Stomach (tissue), 9 donors: ENCODE measurements around the gene FKBP1B. TPM values are rescaled to one million over a fixed set of nuclear protein-coding genes. Genes with fewer than 3 reads are reported as not detected.

ENCODE experiments used
- DNase-seq, 2 donors: peaks; one replicate each; pipeline versions ENCODE4 v3.0.0 to v3.0.0-alpha.2; 2013 to 2019
- H3K27ac ChIP-seq, 5 donors: fragments of 200-600 bp in 4 of 5; sonication (generic) in 4 of 5; one replicate each; pipeline ENCODE4 v1.5.1; 2013 to 2019; ENCODE audit warnings: mild to moderate bottlenecking in 1 of 5, moderate library complexity in 1 of 5
- H3K27me3 ChIP-seq, 3 donors: fragments of 200-600 bp; sonication (generic); one replicate each; pipeline ENCODE4 v1.5.1; 2017 to 2019; ENCODE audit warnings: mixed run types in 1 of 3
- H3K36me3 ChIP-seq, 4 donors: fragments of 200-600 bp; sonication (generic); 1 replicate in 3 of 4; 2 replicates in 1 of 4; pipeline ENCODE4 v1.5.1; 2016 to 2019
- H3K4me1 ChIP-seq, 4 donors: fragments of 200-600 bp; sonication (generic); one replicate each; pipeline ENCODE4 v1.5.1; 2016 to 2019
- H3K4me3 ChIP-seq, 4 donors: fragments of 200-600 bp; sonication (generic) in 3 of 4; one replicate each; pipeline ENCODE4 v1.5.1; 2016 to 2019; ENCODE audit warnings: mild to moderate bottlenecking in 1 of 4
- H3K9me3 ChIP-seq, 4 donors: fragments of 200-600 bp; sonication (generic); one replicate each; pipeline ENCODE4 v1.5.1; 2016 to 2019
- CTCF ChIP-seq, 7 experiments: fragments of 450-650 bp in 4 of 7; fragments of 200-600 bp in 3 of 7; sonication (generic) in 3 of 7; IDR thresholded peaks; one replicate each; pipeline ENCODE4 v1.5.1; 2016 to 2019; ENCODE audit warnings: antibody characterized with exemption in 7 of 7, control low read depth in 2 of 7, mild to moderate bottlenecking in 1 of 7
- EP300 ChIP-seq: sonication (generic); formaldehyde crosslinking; IDR thresholded peaks from one replicate; pipeline ENCODE4 v1.6.1; 2017; ENCODE audit warnings: antibody characterized with exemption
- POLR2A ChIP-seq, 4 donors: fragments of 450-650 bp; IDR thresholded peaks; one replicate each; pipeline ENCODE4 v1.6.1; 2016; ENCODE audit warnings: antibody characterized with exemption in 4 of 4, control low read depth in 2 of 4, mild to moderate bottlenecking in 1 of 4, moderate library complexity in 1 of 4
- POLR2AphosphoS5 ChIP-seq, 3 donors: sonication (generic); formaldehyde crosslinking; IDR thresholded peaks; one replicate each; pipeline ENCODE4 v1.6.1; 2016; ENCODE audit warnings: antibody characterized with exemption in 3 of 3
- WGBS, 5 donors: extraction: QIAGEN DNeasy Blood & Tissue Kit in 3 of 5; methylation state at CpG; one replicate each; pipeline versions ENCODE4 v1.1.5 to v1.1.7; 2013 to 2018; 5-methylcytosine and 5-hydroxymethylcytosine counted together
- intact Hi-C: fragments of 100-400 bp; cut with DNase I; formaldehyde crosslinking; loops from one replicate; pipeline ENCODE4 v1.15.1; 2023; ENCODE audit warnings: low total_unique reads
- polyA plus RNA-seq, 3 donors: library from polyadenylated mRNA; stranded (reverse); fragments of 200-250 nt; gene quantifications; one replicate each; pipeline ENCODE4 v1.2.3, GENCODE V29; 2013
- total RNA-seq, 5 donors: library from RNA; depleted of rRNA; stranded (reverse); fragments of >200 nt; gene quantifications; one replicate each; pipeline versions ENCODE4 v1.1.0 to v1.2.3, GENCODE V29; 2014 to 2016
- donor health status: healthy with polysubstance abuse.
- donor health status: Bipolar disorder and iron deficiency.
- donor health status: healthy.

FKBP1B gene
- total and polyA plus RNA-seq, 8 donors, result 1.3 to 34.3 (median 13.6) TPM; not detected in 1

- intact Hi-C loops, result no loop called here
- 70 to 86% (median 80%) methylated on average over 8 of the region's 8 CpGs for WGBS, 5 donors
- H3K27me3 ChIP-seq, result peaks cover 0 to 2% (median 0%) of the 10 kb centered on the region in 3 donors
- DNase-seq, result no peak
- no peaks in the 10 kb centered on the region for H3K9me3 ChIP-seq
- H3K4me1 ChIP-seq, result no peaks in the 10 kb centered on the region
- no peak for TF ChIP-seq EP300
- TF ChIP-seq CTCF (IDR thresholded peaks at IDR 0.05), result no peak
- no peak for TF ChIP-seq POLR2AphosphoS5 (IDR thresholded peaks at IDR 0.05)
- TF ChIP-seq POLR2A (IDR thresholded peaks at IDR 0.05), result no peak
- no peak overlapping the region for H3K27ac ChIP-seq
- no peak overlapping the region for H3K4me3 ChIP-seq
- H3K36me3 ChIP-seq, result peaks cover 0 to 10% (median 6%) of the 10 kb centered on the region in 4 donors
Observed at GRCh38 chr2:24017711-24018110, 31.8 kb upstream of the FKBP1B start.

DNA sequence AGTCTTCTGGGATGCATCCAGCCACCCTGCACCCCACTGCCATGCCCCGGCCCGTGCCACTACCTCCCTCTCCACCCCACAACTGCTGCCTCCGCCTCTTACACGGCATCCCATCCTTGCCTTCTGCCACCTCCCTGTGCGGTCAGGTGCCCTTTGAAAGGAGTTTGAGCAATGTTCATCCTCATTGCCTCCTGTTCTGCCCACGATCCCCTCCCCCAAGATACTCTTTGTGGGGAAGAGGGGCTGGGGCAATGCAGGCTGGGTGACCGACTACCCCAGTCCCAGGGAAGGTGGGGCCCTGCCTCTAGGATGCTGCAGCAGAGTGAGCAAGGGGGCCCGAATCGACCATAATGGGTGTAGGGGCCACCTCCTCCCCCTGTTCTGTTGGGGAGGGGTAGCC lies 31.3 kb upstream of the FKBP1B start:
- no peak for DNase-seq
- Histone ChIP-seq H3K4me3 (no peak overlapping the region), H3K36me3 (peaks cover 0 to 15% (median 11%) of the 10 kb centered on the region in 4 donors), H3K27ac (no peak overlapping the region), H3K9me3 (no peaks in the 10 kb centered on the region), H3K27me3 (no peaks in the 10 kb centered on the region), H3K4me1 (no peaks in the 10 kb centered on the region)
- WGBS, 5 donors, result 80 to 88% (median 85%) methylated on average over 9 of the region's 9 CpGs
- intact Hi-C loops, result no loop called here
- TF ChIP-seq POLR2AphosphoS5 (IDR thresholded peaks at IDR 0.05), result no peak
- no peak for TF ChIP-seq CTCF (IDR thresholded peaks at IDR 0.05)
- no peak for TF ChIP-seq POLR2A (IDR thresholded peaks at IDR 0.05)
- no peak for TF ChIP-seq EP300

DNA sequence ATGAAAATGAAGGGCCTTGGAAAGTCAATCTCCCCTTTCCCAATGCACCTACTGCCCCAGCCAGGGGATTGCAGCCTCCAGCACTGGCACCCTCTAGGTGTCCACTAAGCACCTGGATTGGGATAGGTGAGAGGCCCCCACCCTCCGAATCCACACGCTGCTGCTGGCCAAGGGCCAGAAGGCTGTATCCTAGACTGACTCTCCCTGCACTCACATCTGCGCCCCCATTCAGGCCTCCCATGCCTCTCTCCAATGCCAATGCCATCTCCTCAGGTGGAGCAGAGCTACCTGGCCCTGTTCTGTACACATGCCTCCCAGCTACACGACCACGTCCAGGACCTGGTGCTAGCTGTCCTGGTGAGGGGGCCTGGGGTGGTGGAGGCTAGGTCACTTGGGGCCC lies 29.8 kb upstream of the FKBP1B start:
- no peak for DNase-seq
- no peaks in the 10 kb centered on the region for H3K4me1 ChIP-seq
- TF ChIP-seq CTCF (IDR thresholded peaks at IDR 0.05) (no peak), POLR2A (IDR thresholded peaks at IDR 0.05) (no peak), EP300 (no peak), POLR2AphosphoS5 (IDR thresholded peaks at IDR 0.05) (no peak)
- peaks cover 3 to 30% (median 25%) of the 10 kb centered on the region in 4 donors for H3K36me3 ChIP-seq
- no peaks in the 10 kb centered on the region for H3K9me3 ChIP-seq
- WGBS, 5 donors, result 74 to 82% (median 76%) methylated on average over 5 of the region's 5 CpGs
- no peaks in the 10 kb centered on the region for H3K27me3 ChIP-seq
- H3K27ac ChIP-seq, result no peak overlapping the region
- intact Hi-C loops, result no loop called here
- H3K4me3 ChIP-seq, result no peak overlapping the region

DNA sequence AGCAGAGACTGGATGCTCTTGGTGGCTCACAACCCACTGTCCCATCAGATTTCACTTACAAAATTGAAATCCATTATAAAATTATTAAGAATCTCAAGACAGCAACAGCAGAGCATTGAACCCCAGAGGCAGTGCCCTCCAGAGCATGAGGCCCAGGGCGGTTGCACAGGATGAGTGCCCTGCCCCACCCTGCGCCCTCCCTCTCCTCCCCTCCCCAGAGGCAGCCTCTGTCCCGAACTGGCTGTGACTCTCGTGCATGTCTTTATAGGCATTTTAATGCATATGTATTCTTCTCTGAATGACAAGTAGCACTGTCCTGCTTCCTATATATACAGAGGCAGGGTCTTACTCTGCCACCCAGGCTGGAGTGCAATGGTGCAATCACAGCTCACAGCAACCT lies 29.3 kb upstream of the FKBP1B start:
- H3K36me3 ChIP-seq, result peaks cover 3 to 35% (median 30%) of the 10 kb centered on the region in 4 donors
- DNase-seq, result no peak
- intact Hi-C loops, result no loop called here
- no peak overlapping the region for H3K4me3 ChIP-seq
- no peak for TF ChIP-seq EP300
- TF ChIP-seq POLR2A (IDR thresholded peaks at IDR 0.05), result no peak
- TF ChIP-seq CTCF (IDR thresholded peaks at IDR 0.05), result no peak
- no peak for TF ChIP-seq POLR2AphosphoS5 (IDR thresholded peaks at IDR 0.05)
- H3K4me1 ChIP-seq, result no peaks in the 10 kb centered on the region
- H3K9me3 ChIP-seq, result no peaks in the 10 kb centered on the region
- WGBS, 5 donors, result 69 to 81% (median 75%) methylated on average over 4 of the region's 4 CpGs
- no peak overlapping the region for H3K27ac ChIP-seq
- no peaks in the 10 kb centered on the region for H3K27me3 ChIP-seq
